ENCODE data around the gene MIER1. TPM values are rescaled to one million over a fixed set of nuclear protein-coding genes. Genes with fewer than 3 reads are reported as not detected.
A peak's percentile ranks its signal among the peaks of the same experiment; 100 is the strongest.

The MIER1 gene
- total RNA-seq, 2 donors from 2014 or later, result 18.2 to 18.4 TPM

GRCh38 chr1:66938613-66939012, 13.8 kb downstream of the MIER1 start:
- H3K4me1 ChIP-seq, result peaks cover 0 to 13% of the 10 kb centered on the region in 2 donors
- no peaks in the 10 kb centered on the region for H3K27me3 ChIP-seq
- H3K27ac ChIP-seq, result no peak overlapping the region
- H3K36me3 ChIP-seq, result no peaks in the 10 kb centered on the region
- DNase-seq (ENCODE audit: low spot score), result no peak
- H3K4me3 ChIP-seq, result no peak overlapping the region
- no peaks in the 10 kb centered on the region for H3K9me3 ChIP-seq
- no peak for TF ChIP-seq CTCF (IDR thresholded peaks at IDR 0.05)

GRCh38 chr1:66940981-66941380, 16.2 kb downstream of the MIER1 start:
- Histone ChIP-seq H3K36me3 (peaks cover 6% of the 10 kb centered on the region), H3K4me1 (peaks cover 0 to 16% of the 10 kb centered on the region in 2 donors), H3K4me3 (no peak overlapping the region), H3K9me3 (no peaks in the 10 kb centered on the region), H3K27me3 (no peaks in the 10 kb centered on the region), H3K27ac (no peak overlapping the region)
- no peak for DNase-seq (ENCODE audit: low spot score)
- TF ChIP-seq CTCF (IDR thresholded peaks at IDR 0.05), result no peak

DNA sequence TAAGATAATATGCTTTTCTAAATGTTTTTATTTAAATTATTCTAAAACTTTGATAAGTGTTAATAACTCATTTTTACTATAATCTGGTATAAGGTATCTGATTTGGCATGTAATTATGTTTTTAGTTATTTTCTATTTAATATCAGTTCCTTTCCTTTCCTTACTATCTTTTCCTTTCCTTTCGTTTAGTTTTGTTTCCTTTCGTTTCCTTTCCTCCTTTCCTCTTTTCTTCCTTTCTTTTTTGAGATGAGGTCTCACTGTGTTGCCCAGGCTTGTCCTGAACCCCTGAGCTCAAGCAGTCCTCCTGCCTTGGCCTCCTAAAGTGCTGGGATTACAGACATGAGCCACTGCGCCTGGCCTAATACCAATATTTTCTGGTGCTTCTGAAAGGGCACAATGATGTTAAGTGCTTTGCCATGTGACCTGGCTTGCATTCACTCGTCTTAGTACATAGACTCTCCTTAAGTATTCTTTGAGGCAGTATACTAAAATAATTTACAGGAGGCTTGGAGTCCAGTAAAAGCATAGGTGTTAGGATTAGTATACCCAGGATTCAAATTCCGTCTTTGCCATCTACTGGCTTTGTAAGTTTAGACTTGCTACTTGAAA, 18.7 kb downstream of the MIER1 start:
- no peak for DNase-seq (ENCODE audit: low spot score)
- H3K9me3 ChIP-seq, result no peaks in the 10 kb centered on the region
- no peaks in the 10 kb centered on the region for H3K27me3 ChIP-seq
- no peak overlapping the region for H3K4me3 ChIP-seq
- H3K4me1 ChIP-seq, result peaks cover 0 to 16% of the 10 kb centered on the region in 2 donors
- H3K27ac ChIP-seq, result no peak overlapping the region
- TF ChIP-seq CTCF (IDR thresholded peaks at IDR 0.05), result no peak
- H3K36me3 ChIP-seq, result peaks cover 31% of the 10 kb centered on the region

DNA sequence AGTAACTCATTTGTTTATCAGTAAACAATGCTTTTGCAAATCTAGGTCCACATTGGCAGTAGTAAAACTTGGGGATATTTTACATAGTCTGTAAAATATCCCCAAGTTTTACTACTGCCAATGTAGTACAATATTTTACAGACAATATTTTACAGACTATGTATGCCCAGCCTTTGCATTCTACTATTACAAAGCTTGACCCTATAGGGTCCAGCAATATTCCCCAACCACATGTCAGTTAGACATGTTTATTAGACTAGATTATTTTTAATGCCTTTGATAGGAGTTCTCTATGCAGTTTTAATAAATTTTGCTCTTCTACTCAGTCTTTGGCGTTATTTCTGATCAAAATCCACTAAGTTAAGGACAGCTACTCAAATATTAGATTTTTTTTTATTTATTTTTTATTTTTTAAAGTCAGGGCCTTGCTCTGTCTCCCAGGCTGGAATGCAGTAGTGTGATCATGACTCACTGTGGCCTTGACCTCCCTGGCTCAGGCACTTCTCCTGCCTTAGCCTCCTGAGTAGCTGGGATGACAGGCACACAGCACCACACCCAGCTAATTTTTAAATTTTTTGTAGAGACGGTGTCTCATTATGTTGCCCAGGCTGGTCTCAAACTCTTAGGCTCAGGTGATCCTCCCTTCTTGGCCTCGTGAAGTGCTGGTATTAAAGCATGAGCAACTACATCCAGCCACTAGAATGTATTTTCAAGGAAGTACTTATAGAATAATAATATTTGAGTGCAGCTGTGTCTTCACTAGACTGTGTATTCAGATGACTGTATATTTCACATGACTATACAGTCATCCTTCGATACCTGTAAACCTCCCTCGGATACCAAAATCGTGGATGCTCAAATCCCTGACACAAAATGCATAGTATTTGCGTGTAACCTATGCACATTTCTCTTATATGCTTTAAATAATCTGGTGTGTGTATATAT, 19.8 kb downstream of the MIER1 start:
- Histone ChIP-seq H3K36me3 (peaks cover 40% of the 10 kb centered on the region), H3K4me1 (peaks cover 0 to 16% of the 10 kb centered on the region in 2 donors), H3K27ac (peak overlapping the region; percentile 5 to 52), H3K9me3 (no peaks in the 10 kb centered on the region), H3K27me3 (no peaks in the 10 kb centered on the region), H3K4me3 (no peak overlapping the region)
- DNase-seq (ENCODE audit: low spot score), result no peak
- TF ChIP-seq CTCF (IDR thresholded peaks at IDR 0.05), result no peak

DNA sequence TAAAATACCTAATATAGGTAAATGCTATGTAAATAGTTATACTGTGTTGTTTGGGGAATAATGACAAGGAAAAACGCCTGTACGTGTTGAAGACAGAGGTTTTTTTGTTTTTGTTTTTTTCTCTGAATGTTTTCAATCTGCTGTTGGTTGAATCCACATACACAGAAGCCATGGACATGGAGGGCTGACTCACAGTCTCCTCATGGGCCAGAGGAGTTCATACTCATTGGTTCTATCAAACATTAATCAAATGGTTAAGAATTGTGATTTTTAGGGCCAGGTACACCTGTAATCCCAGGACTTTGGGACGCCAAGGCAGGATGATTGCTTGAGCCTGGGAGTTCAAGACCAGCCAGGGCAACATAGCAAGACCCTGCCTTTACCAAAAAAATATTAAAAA, 20.5 kb downstream of the MIER1 start:
- TF ChIP-seq CTCF (IDR thresholded peaks at IDR 0.05), result no peak

More for the DNA sequence above, 20.5 kb downstream of the MIER1 start:
- peaks cover 41% of the 10 kb centered on the region for H3K36me3 ChIP-seq
- H3K4me1 ChIP-seq, result peaks cover 0 to 16% of the 10 kb centered on the region in 2 donors
- no peak overlapping the region for H3K4me3 ChIP-seq
- H3K9me3 ChIP-seq, result no peaks in the 10 kb centered on the region
- H3K27ac ChIP-seq, result no peak overlapping the region
- no peaks in the 10 kb centered on the region for H3K27me3 ChIP-seq
- DNase-seq (ENCODE audit: low spot score), result no peak

Measured in right atrium auricular region (tissue), 2 donors.